GM21390 (cell line): ENCODE results near the gene ACTR3C.
"Not testable (repeated sequence)": the region's sequence is repeated elsewhere in the genome, so short reads cannot be mapped to it uniquely, and the experiment has no call there.

ENCODE experiments used
- ATAC-seq: cut with Tn5 transposase; IDR thresholded peaks from one replicate; pipeline ENCODE4 v1.9.1; 2021; ENCODE audit not compliant: unreplicated experiment

ACTR3C gene

DNA sequence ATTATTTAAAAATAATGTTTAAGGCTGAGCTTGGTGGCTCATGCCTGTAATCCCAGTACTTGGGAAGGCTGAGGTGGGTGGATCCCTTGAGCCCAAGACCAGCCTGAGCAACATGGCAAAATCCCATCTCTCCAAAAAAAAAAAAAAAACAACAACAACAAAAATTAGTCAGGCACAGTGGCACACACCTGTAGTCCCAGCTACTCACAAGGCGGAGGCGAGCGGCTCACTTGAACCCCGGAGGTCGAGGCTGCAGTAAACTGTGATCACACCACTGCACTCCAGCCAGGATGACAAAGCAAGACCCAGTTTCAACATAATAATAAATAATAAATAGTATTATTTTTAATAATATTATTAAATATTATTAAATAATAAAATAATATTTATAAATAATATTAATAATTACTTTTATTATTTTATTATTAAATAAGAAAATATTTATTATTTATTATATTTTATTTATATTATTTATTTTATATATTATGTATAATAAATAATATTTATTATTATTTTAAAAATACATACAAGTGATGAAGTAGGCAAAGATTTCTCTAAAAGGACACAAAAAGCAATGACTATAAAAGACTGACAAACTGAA lies 8.6 kb downstream of the ACTR3C start:
- ATAC-seq, result no peak

GRCh38 chr7:150313870-150314269 lies 9.5 kb downstream of the ACTR3C start:
- no peak for ATAC-seq

- no peak for ATAC-seq
These were observed 10.0 kb downstream of the ACTR3C start for GRCh38 chr7:150313367-150313809.

DNA sequence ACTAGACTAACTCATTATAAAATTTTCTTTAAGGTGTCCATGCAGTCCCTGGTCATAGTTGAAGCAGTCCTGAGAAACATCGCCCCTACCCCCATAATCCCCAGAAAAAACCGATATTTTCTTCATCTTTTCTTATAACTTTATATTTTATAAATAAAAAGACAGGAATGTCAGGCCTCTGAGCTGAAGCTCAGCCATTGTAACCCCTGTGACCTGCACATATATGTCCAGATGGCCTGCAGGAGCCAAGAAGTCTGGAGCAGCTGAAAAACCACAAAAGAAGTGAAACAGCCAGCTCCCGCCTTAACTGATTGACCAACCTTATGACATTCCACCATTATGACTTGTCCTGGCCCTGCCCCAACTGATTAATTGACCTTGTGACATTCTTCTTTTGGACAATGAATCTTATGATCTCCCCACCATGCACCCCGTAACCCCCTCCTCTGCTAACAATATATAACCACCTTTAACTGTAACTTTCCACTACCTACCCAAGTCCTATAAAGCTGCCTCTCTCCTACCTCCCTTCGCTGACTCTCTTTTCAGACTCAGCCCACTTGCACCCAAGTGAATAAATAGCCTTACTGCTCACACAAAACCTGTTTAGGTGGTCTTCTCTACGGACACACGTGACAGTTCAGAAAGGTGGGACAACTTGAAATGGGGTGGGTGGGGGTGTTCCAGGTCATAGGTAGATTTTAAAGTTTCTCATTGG lies 10.5 kb downstream of the ACTR3C start:
- ATAC-seq, result not testable (repeated sequence)

GRCh38 chr7:150311711-150312110 lies 11.6 kb downstream of the ACTR3C start:
- no peak for ATAC-seq

DNA sequence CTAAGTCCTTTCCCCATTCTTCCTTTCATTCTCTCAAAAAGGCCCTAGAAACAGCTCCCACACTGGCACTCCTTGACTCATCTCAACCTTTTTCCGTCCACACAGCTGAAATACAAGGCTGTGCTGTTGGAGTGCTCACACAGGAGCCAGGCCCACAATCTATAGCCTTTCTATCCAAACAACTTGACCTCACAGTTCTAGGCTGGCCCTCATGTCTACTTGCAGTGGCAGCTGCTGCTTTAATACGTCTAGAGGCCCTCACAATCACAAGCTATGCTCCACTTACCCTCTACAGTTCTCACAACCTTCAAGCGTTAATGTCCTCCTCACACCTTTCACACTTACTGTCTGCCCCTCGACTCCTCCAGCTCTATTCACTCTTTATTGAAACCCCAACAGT lies 12.2 kb downstream of the ACTR3C start:
- no peak for ATAC-seq

DNA sequence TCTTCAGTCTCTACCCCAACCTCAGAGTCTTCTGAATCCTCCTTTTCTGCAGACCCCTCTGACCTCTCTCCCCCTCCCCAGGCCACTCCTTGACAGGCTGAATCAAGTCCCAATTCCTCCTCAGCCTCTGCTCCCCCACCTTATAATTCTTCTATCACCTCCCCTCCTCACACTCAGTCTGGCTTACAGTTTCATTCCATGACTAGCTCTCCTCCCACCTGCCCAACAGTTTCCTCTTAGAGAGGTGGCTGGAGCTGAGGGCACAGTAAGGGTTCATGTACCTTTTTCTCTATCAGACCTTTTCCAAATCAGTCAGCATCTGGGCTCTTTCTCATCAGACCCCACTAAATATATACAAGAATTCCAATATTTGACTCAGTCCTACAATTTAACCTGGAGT lies 14.8 kb downstream of the ACTR3C start:
- ATAC-seq, result no peak

DNA sequence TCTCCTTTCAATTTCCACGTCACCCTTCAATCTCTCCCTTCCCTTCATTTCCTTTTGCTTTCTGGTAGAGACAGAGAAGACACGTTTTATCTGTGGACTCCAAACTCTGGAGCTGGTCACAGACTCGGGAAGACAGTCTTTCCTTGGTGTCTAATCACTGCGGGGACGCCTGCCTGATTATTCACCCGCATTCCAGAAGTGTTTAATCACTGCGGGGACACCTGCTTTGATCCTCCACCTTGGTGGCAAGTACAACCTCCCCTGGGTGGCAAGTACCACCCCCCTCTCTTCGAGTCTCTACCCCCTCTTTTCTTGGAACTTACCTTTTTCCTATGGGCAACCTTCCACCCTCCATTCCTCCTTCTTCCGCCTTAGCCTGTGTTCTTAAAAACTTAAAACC lies 15.4 kb downstream of the ACTR3C start:
- ATAC-seq, result no peak

- no peak for ATAC-seq
These were observed 16.2 kb downstream of the ACTR3C start for GRCh38 chr7:150307129-150307528.

DNA sequence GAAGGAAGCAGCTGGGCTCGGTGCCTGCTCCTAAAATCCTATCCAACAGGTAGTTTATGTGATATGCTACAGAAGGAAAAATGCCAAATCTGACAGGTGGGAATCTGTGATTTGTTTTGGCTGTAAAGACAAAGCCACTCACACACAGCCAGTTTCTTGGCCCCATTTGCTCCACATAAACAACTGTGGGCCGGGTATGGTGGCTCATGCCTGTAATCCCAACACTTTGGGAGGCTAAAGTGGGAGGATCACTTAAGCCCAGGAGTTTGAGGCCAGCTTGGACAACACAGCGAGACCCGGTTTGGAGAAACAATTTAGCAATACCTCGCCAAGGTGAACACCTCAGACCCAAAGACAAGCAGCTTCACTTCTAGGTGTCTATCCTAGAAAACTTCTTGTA lies 17.0 kb downstream of the ACTR3C start:
- ATAC-seq, result not testable (repeated sequence)

GRCh38 chr7:150305903-150306284 lies 17.5 kb downstream of the ACTR3C start:
- ATAC-seq, result not testable (repeated sequence)

DNA sequence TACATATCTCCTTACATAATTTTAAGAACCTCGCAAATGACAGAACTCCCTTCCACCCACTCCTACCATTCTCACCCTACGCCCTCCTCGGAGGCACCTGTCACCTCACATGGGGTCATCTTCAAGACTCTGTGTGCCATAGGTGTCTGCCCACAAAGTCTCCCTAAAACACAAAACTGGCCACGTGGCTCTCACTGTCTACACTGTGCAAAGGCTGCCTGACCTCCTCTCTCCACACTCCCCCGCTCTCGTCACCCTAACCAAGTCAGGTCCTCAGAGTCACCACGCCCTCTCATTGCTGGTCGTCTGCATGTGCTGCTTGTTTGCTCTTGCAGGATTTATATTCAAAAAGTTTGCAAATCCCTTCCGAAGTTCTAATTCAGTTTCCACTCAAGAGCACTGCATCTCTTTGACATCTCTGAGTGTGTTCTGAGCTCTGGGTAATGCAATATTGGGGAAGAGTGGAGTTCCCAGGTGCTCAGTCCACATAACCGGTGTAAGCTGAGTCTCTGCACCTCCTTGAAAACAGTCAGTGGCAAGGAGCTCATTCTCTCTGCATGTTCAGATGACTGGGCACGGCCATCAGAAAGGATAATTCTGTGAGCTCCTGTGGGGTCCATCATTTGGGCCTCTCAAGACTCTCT lies 18.0 kb downstream of the ACTR3C start:
- not testable (repeated sequence) for ATAC-seq

GRCh38 chr7:150304499-150305258 lies 18.7 kb downstream of the ACTR3C start:
- not testable (repeated sequence) for ATAC-seq

DNA sequence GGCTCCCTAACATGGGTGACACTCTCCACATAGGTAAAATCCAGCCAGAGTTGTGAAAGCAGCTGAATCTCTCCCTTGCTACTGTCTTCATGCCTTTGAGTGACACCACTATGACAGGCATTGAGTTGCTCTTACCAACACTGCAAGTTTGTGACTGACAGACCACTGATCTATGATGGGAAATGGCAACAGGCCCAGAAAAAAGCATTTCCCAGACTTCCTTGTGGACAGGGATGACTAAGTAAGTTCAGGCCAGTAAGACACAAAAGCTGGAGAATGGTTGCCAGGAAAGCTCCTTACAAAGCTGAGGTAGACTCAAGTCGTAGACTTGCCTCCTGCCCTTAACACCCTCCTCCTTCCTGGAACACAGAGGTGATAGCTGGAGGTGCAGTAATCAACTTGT lies 20.4 kb downstream of the ACTR3C start:
- ATAC-seq, result not testable (repeated sequence)

- ATAC-seq, result not testable (repeated sequence)
These were observed 25.4 kb downstream of the ACTR3C start for GRCh38 chr7:150297978-150298377.

GRCh38 chr7:150296802-150297201 lies 26.5 kb downstream of the ACTR3C start:
- not testable (repeated sequence) for ATAC-seq

- not testable (repeated sequence) for ATAC-seq
These were observed 27.7 kb downstream of the ACTR3C start for GRCh38 chr7:150295614-150296013.

GRCh38 chr7:150295027-150295426 lies 28.3 kb downstream of the ACTR3C start:
- ATAC-seq, result not testable (repeated sequence)

DNA sequence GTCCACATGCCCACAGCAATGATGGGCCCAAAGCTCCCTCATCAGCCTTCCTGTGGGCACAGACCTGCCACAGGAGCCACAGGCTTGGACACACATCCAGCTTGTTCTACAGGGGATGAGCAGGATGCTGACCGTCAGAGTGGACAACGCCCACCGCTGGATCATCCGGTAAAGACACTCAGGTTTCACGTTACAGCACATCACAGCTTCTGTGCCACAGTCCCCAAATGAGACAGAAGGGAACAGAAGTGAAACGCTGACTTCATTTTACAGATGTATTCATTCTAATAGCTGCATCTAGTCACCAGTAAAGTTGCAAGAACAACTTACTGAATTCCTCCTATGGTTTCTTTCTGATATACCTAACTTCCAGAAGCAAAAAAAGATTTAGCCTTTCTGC lies 33.0 kb downstream of the ACTR3C start:
- not testable (repeated sequence) for ATAC-seq

DNA sequence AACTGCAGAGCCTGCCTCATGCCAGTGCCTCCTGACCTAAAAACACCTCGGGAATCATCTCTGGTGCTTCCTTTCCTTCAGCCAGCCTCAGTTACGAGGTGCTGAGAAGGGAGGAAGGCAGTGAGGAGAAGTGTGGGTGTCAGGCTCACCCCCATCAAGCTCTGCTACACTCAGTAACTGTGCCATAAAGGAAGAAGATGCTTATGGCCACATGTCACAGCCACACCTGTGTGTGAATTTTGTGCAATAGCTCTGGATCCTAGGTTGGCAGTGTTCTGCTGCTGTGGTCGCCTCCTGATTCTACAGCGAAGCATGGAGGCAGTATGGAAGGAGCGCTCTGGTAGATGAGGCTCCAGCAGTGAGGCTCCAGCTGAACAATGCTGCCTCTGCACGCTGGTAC lies 34.5 kb downstream of the ACTR3C start:
- not testable (repeated sequence) for ATAC-seq

- not testable (repeated sequence) for ATAC-seq
These were observed 35.5 kb downstream of the ACTR3C start for GRCh38 chr7:150287815-150288214.
